ENCODE results near the gene KRTAP10-2. TPM values are rescaled to one million over a fixed set of nuclear protein-coding genes. Genes with fewer than 3 reads are reported as not detected.

Gene KRTAP10-2
- total and polyA plus RNA-seq, 9 of the 15 experiments (the other 6 are each of a cell fraction or from before 2014, with no cell fraction given), result not detected

DNA sequence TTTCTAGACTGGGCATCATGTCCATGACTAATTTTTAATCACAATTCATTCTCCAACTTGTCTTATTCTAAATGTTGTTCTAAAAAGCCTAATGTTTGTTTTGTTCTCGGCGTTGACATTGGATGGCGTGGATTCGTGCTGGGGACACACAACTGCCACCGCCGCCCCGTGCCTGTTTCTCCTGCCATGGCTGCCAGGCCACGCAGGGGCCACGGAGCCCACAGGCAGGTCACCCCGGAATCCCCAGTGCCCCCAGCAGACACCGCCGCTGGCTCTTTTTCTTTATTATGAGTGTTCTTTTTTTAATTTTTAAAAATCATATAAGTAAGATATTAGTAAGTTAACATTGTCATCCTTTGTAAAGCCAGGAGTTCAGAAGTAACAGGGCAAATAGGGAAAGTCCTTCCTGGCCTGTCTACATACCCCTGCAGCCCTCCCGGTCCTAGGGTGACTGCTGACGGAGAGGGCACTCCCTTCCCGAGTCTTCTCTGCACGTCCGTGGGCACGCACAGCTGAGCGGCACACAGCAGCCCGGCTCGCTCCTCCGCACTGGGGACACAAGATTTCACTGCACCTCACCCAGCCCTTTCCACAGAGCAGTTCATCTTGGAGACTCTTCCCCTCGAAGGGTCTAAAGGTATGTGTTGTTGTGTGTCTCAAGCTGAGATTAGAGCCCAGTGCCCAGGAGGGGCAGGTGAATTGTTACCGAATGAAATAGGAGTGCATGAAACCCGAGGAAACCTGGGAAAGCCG is 43.5 kb downstream of the KRTAP10-2 start:
- peaks cover 0 to 30% of the 10 kb centered on the region in 2 experiments; a peak in 2 of 5 replicates for H3K4me1 ChIP-seq (replicated peaks in 1 of 2; ENCODE audit: control insufficient read depth in 2 of 2, insufficient read depth in 2 of 2, low read length in 2 of 2)
- H3K9me1 ChIP-seq (ENCODE audit: control insufficient read depth, insufficient read depth, low read length), result no peaks in the 10 kb centered on the region
- no peaks in the 10 kb centered on the region for H3K36me3 ChIP-seq (ENCODE audit: control insufficient read depth, insufficient read depth, low read length)
- ChIA-PET CTCF (ENCODE audit: low intra/inter-chr PET ratio) (no interaction called here), POLR2A (interaction anchor here (1.0 kb wide), 1 partner anchor 10 kb away, joined by 3 read pairs; no protein-coding TSS in a partner anchor)
- H3K27me3 ChIP-seq (ENCODE audit: control insufficient read depth in 2 of 2, insufficient read depth in 2 of 2, low read length in 2 of 2), result peaks cover 40 to 64% of the 10 kb centered on the region in 2 experiments
- no peaks in the 10 kb centered on the region for H3K9me3 ChIP-seq (replicated peaks; ENCODE audit: control insufficient read depth, insufficient read depth, low read depth, low read length)
- TF ChIP-seq HMG20A (CRISPR knock-in tag; conservative IDR thresholded peaks at IDR 0.05) (no peak), ZNF165 (CRISPR knock-in tag; IDR thresholded peaks at IDR 0.05; ENCODE audit: borderline replicate concordance) (no peak), ZNF124 (CRISPR knock-in tag; IDR thresholded peaks at IDR 0.05) (no peak), SIN3B (IDR thresholded peaks at IDR 0.05; ENCODE audit: low read depth) (no peak), KHSRP (IDR thresholded peaks at IDR 0.05) (no peak)
- WGBS (ENCODE audit: insufficient coverage, low coverage, missing lambda C conversion rate), result 8% methylated on average over 26 of the region's 26 CpGs
- intact Hi-C loops (cut with micrococcal nuclease), result no loop called here
- no peaks in the 10 kb centered on the region for H3K79me2 ChIP-seq (ENCODE audit: control insufficient read depth, insufficient read depth, low read length)
- H4K20me1 ChIP-seq (replicated peaks; ENCODE audit: control insufficient read depth, insufficient read depth, low read length), result peaks cover 15% of the 10 kb centered on the region
- no TSS peak for BruUV-seq (replicated peaks)
- FAIRE-seq, result no peak
- H3K4me3 ChIP-seq, result no peak overlapping the region
- H3K4me2 ChIP-seq (ENCODE audit: insufficient read depth, low read length), result no peak overlapping the region
- no peak overlapping the region for H2AFZ ChIP-seq (ENCODE audit: low read depth, low read length)
- ATAC-seq, result no peak
- no peak for DNase-seq (ENCODE audit: extremely low read depth in 1 of 4, low spot score in 3 of 4)
- in situ Hi-C loops (cut with MboI), result loop anchor here (10.0 kb wide), 1 partner anchor 427 kb away; no protein-coding TSS in a partner anchor
- H3K27ac ChIP-seq (ENCODE audit: extremely low read depth, low read depth, low read length), result no peak overlapping the region
- H3K9ac ChIP-seq (ENCODE audit: insufficient read depth in 1 of 2, low read depth in 2 of 2, low read length in 2 of 2), result no peak overlapping the region

Data from K562 (cell line).